Endothelial cell of umbilical vein (primary cell): ENCODE results near the gene PTGER2. TPM values are rescaled to one million over a fixed set of nuclear protein-coding genes. Genes with fewer than 3 reads are reported as not detected.

Source experiments
- BruUV-seq: library from RNA; stranded (reverse); fragments of 400-500 nt; replicated peaks from 2 replicates; lab custom pipeline; 2021; lab: Mats Ljungman, UMichigan
- CTCF ChIA-PET: fragments of 300-600, 350-600 bp; sonication (Branson Sonifier 250); formaldehyde crosslinking; loops from one replicate; lab custom pipeline; 2021; ENCODE audit warnings: antibody characterized with exemption, inconsistent platforms; lab: Charles Lee
- POLR2A ChIA-PET: fragments of 300-600, 350-600 bp; sonication (Branson Sonifier 250); formaldehyde crosslinking; loops from one replicate; lab custom pipeline; 2021; ENCODE audit warnings: antibody characterized with exemption, inconsistent platforms; lab: Charles Lee
- DNase-seq: peaks from one replicate; pipeline ENCODE4 v3.0.0-alpha.2; 2011; ENCODE audit warnings: low read depth, low spot score
- FAIRE-seq: peaks from 2 replicates; lab custom pipeline; 2011; peaks lifted over from hg19 to GRCh38; lab: Jason Lieb, UNC
- H2AFZ ChIP-seq: 2 replicates; pipeline ENCODE4 v1.6.0; 2012; ENCODE audit warnings: low read depth, low read length, control low read depth, inconsistent platforms
- H3K27ac ChIP-seq: 2 replicates; pipeline ENCODE4 v1.5.1; 2011; ENCODE audit warnings: low read depth, mild to moderate bottlenecking, control low read depth, low read length, moderate library complexity; ENCODE audit not compliant: insufficient read depth
- H3K27me3 ChIP-seq, 2 experiments: 2 replicates each; pipeline versions ENCODE4 v1.6.0 to v1.6.1; 2011; ENCODE audit warnings: low read length in 2 of 2, mixed read lengths in 1 of 2; ENCODE audit not compliant: control insufficient read depth in 2 of 2, insufficient read depth in 2 of 2
- H3K36me3 ChIP-seq, 2 experiments: 2 replicates in 1 of 2; 3 replicates in 1 of 2; pipeline ENCODE4 v1.5.1; 2011; ENCODE audit warnings: low read length in 2 of 2, mild to moderate bottlenecking in 1 of 2, moderate library complexity in 1 of 2; ENCODE audit not compliant: control insufficient read depth in 2 of 2, insufficient read depth in 2 of 2; ENCODE audit errors: extremely low read depth in 1 of 2
- H3K4me1 ChIP-seq: 3 replicates; pipeline ENCODE4 v1.5.1; 2011; ENCODE audit warnings: mild to moderate bottlenecking, low read length; ENCODE audit not compliant: control insufficient read depth, insufficient read depth; ENCODE audit errors: extremely low read depth
- H3K4me2 ChIP-seq: 2 replicates; pipeline ENCODE4 v1.6.1; 2011; ENCODE audit warnings: low read length, control low read depth, mixed read lengths; ENCODE audit not compliant: insufficient read depth
- H3K4me3 ChIP-seq, 3 experiments: fragments of 200-600 bp in 1 of 3; sonication (generic), shearing (Covaris generic) in 1 of 3; replicated peaks in 1 of 3; 2 replicates each; pipeline ENCODE4 v1.5.1; 2011 to 2016; ENCODE audit warnings: control low read depth in 3 of 3, low read length in 3 of 3, mild to moderate bottlenecking in 2 of 3, inconsistent platforms in 1 of 3, low read depth in 1 of 3, moderate library complexity in 1 of 3; ENCODE audit not compliant: insufficient read depth in 1 of 3
- H3K79me2 ChIP-seq: 2 replicates; pipeline ENCODE4 v1.6.0; 2012; ENCODE audit warnings: low read length, inconsistent platforms; ENCODE audit not compliant: control insufficient read depth, insufficient read depth
- H3K9ac ChIP-seq: replicated peaks from 2 replicates; pipeline ENCODE3; 2011; ENCODE audit warnings: low read length, control low read depth; ENCODE audit not compliant: insufficient read depth; ENCODE audit errors: extremely low read depth
- H3K9me1 ChIP-seq: replicated peaks from 3 replicates; pipeline ENCODE4 v1.6.0; 2011; ENCODE audit warnings: mild to moderate bottlenecking, low read length; ENCODE audit not compliant: control insufficient read depth, insufficient read depth; ENCODE audit errors: extremely low read depth
- H3K9me3 ChIP-seq: replicated peaks from 2 replicates; pipeline ENCODE4 v1.5.1; 2012; ENCODE audit warnings: low read length, inconsistent platforms; ENCODE audit not compliant: control insufficient read depth, insufficient read depth
- H4K20me1 ChIP-seq: replicated peaks from 2 replicates; pipeline ENCODE3; 2011; ENCODE audit warnings: mild to moderate bottlenecking, low read length; ENCODE audit not compliant: control insufficient read depth, insufficient read depth; ENCODE audit errors: extremely low read depth
- CTCF ChIP-seq, 2 donors: IDR thresholded peaks; 1 replicate in 1 of 2; 2 replicates in 1 of 2; pipeline ENCODE4 v1.5.1; 2011; ENCODE audit warnings: low read length in 2 of 2, mild to moderate bottlenecking in 2 of 2, moderate library complexity in 2 of 2, control low read depth in 1 of 2, inconsistent platforms in 1 of 2, low read depth in 1 of 2; ENCODE audit not compliant: insufficient read depth in 1 of 2; ENCODE audit errors: extremely low read depth in 1 of 2
- EZH2 ChIP-seq: IDR thresholded peaks from 2 replicates; pipeline ENCODE4 v1.6.1; 2012; ENCODE audit warnings: borderline replicate concordance, low read depth, mild to moderate bottlenecking, moderate library complexity, low read length, inconsistent platforms; ENCODE audit not compliant: severe bottlenecking
- FOS ChIP-seq: IDR thresholded peaks from 2 replicates; pipeline ENCODE4 v1.6.1; 2011; ENCODE audit warnings: mild to moderate bottlenecking, low read length, moderate library complexity, borderline replicate concordance; ENCODE audit not compliant: insufficient read depth
- JUN ChIP-seq: IDR thresholded peaks from 2 replicates; pipeline ENCODE4 v1.6.1; 2011; ENCODE audit warnings: borderline replicate concordance, low read depth; ENCODE audit not compliant: insufficient read length, insufficient read depth
- POLR2A ChIP-seq: IDR thresholded peaks from 2 replicates; pipeline ENCODE4 v1.6.1; 2012; ENCODE audit warnings: low read depth, mild to moderate bottlenecking, control low read depth, low read length
- POLR2AphosphoS5 ChIP-seq: IDR thresholded peaks from 2 replicates; pipeline ENCODE4 v1.6.1; 2012; ENCODE audit warnings: low read depth, mild to moderate bottlenecking, control low read depth, low read length, moderate library complexity; ENCODE audit not compliant: insufficient read depth
- dilution Hi-C: fragments of 300-500 bp; cut with MboI; formaldehyde crosslinking; loops from one replicate; pipeline ENCODE4 v1.15.0; 2019; ENCODE audit warnings: low sequenced_read_pairs; ENCODE audit not compliant: extremely low pct_ligation_motif_present
- intact Hi-C: fragments of 100-400 bp; cut with micrococcal nuclease; formaldehyde crosslinking; loops from one replicate; pipeline ENCODE4 v1.10.0; 2022
- polyA plus RNA-seq, 4 experiments: library from polyadenylated mRNA; depleted of rRNA in 3 of 4; stranded (reverse) in 3 of 4; unstranded in 1 of 4; fragments of >200 nt; gene quantifications; 2 replicates each; pipeline versions ENCODE4 v1.2.1 to v1.2.3, GENCODE V29; 2011 to 2012; ENCODE audit warnings: missing spikeins in 1 of 4
- total RNA-seq: library from RNA; stranded (reverse); gene quantifications from 2 replicates; pipeline ENCODE4 v1.2.3, GENCODE V29; 2021

Gene PTGER2
- total and polyA plus RNA-seq, 2 donors (not counting 3 experiments of a cell fraction or from before 2014, with no cell fraction given) = not detected

- POLR2A ChIA-PET = no interaction called here
- CTCF ChIA-PET = no interaction called here
Measured at GRCh38 chr14:52312931-52313355, 1.2 kb upstream of the PTGER2 start.

More at GRCh38 chr14:52312931-52313355, 1.2 kb upstream of the PTGER2 start:
- Histone ChIP-seq H3K4me3 (no peak overlapping the region), H3K9me1 (no peaks in the 10 kb centered on the region), H3K4me1 (peaks cover 11% of the 10 kb centered on the region), H3K4me2 (no peak overlapping the region), H3K27ac (no peak overlapping the region), H3K27me3 (peaks cover 55 to 62% of the 10 kb centered on the region in 2 experiments), H3K9ac (no peak overlapping the region), H3K79me2 (no peaks in the 10 kb centered on the region), H4K20me1 (no peaks in the 10 kb centered on the region), H2AFZ (no peak overlapping the region), H3K9me3 (no peaks in the 10 kb centered on the region), H3K36me3 (no peaks in the 10 kb centered on the region)
- DNase-seq = no peak
- dilution Hi-C loops = no loop called here
- intact Hi-C loops = loop anchor here (5.0 kb wide), 1 partner anchor 394 kb away; the partner anchor contains the start of gene PSMC6
- no TSS peak for BruUV-seq
- FAIRE-seq = no peak
- TF ChIP-seq POLR2A (no peak), JUN (no peak), EZH2 (no peak), FOS (no peak), CTCF (IDR thresholded peaks at IDR 0.05; ENCODE audit: extremely low read depth in 1 of 2, insufficient read depth in 1 of 2, low read depth in 1 of 2, low read length in 2 of 2) (no peak), POLR2AphosphoS5 (no peak)
